HG02840 (cell line): ENCODE results near the gene IL17RB.

Source experiments
- ATAC-seq: cut with Tn5 transposase; IDR thresholded peaks from one replicate; pipeline ENCODE4 v1.9.1; 2021; ENCODE audit warnings: mild to moderate bottlenecking, moderate library complexity, moderate number of reproducible peaks; ENCODE audit not compliant: unreplicated experiment, low FRiP score

The IL17RB gene

DNA sequence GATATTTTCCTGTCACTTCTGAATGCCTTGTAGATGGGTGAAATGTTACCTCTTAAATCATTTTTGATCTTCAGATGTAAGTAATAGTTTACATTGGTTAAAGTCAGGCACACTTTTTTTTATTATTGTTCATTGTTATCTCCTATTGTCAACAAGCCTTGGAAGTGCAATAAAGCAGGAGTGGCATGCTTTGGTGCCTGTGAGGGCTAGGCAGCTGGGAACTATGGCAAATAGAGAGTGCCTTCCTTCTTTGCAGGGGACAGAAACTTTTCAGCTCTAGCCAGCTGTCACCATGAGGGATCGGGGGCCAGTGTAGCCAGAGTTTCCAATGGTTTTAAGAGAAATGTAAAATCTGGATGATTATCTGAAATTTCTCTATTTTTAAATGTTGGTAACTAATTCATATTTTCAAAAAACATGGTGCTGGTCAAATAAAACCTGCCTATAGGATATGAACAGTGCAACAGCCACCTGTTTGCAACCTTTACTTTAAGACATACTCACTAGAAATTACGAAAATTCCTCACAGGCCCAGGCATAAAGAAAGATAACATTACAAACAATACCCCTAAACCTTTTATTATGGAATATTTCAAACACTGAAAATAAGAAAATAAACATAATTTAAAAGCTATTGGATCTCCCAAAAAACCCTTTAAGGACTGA is 54.4 kb downstream of the IL17RB start:
- no peak for ATAC-seq

DNA sequence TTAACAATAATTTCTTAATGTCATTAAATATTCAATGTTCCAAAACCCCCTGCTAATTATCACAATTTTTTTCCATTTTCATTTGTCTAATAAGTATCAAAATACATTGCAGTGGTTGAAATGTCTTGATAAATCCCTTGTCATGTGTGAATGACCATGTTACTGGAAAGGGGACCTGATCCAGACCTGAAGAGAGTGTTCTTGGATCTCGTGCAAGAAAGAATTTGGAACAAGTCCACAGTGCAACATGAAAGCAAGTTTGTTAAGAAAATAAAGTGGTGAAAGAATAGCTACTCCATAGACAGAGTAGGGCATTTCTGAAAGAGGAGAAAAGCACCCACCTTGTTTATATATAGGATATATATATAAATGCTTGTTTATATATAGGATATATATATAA is 55.7 kb downstream of the IL17RB start:
- ATAC-seq, result no peak

DNA sequence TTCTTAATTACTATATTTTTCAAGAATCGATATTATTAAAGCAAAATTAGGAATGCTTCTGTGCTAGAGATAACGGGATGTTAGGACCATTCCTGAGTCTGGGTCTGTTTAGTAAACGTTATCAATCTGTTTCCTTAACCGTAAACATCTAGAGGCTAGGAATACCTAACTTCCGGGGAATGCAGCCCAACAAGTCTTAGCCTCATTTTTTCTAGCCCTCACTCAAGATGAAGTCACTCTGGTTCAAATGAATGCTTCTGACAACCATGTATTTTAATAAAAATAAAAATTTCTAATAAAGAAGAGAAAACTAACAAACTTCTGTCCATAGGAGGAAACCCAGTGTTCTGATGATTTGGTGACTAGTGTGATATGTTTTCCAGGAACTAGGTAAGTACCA is 56.3 kb downstream of the IL17RB start:
- ATAC-seq, result no peak

DNA sequence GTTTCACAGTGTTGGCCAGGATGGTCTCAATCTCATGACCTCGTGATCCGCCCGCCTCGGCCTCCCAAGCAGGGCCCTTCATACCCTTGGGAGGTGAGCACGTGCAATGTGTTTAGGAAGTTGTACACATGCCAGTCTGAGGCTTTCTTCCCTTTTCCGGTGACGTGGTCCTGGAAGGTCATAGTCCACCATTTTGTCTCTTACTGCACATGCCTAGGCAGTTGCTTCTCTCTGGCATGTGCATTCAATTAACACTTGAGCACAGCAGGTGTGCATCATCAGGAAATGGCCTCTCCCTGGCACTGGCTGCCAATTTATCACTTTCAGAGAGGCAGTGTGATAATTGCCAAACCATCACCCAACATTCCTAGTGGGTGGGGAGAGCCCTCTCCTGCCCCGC is 67.0 kb downstream of the IL17RB start:
- no peak for ATAC-seq
